Measurements from ENCODE around the gene ZNF502.

DNA sequence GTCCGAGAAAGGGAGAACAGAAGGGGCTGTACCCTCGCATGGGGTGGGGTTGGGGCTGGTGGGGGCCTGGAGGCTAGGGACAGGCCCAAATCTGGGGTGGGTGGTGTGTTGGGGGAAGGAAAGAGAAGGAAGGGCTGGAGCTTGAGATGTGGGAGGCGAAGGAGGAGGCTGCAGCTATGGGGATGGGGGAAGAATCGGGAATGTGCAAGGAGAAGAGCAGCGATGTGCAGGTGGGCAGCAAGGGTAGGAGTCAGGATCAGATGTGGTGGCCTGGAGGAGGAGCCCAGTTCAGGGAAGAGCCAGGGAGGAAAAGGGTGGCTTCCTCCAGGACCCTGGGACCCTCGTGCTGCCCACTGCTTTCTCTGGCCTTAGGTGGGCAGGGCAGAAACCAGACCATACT, 42.7 kb upstream of the ZNF502 start:
- TF ChIP-seq, protein P1, sequence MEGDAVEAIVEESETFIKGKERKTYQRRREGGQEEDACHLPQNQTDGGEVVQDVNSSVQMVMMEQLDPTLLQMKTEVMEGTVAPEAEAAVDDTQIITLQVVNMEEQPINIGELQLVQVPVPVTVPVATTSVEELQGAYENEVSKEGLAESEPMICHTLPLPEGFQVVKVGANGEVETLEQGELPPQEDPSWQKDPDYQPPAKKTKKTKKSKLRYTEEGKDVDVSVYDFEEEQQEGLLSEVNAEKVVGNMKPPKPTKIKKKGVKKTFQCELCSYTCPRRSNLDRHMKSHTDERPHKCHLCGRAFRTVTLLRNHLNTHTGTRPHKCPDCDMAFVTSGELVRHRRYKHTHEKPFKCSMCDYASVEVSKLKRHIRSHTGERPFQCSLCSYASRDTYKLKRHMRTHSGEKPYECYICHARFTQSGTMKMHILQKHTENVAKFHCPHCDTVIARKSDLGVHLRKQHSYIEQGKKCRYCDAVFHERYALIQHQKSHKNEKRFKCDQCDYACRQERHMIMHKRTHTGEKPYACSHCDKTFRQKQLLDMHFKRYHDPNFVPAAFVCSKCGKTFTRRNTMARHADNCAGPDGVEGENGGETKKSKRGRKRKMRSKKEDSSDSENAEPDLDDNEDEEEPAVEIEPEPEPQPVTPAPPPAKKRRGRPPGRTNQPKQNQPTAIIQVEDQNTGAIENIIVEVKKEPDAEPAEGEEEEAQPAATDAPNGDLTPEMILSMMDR (IDR thresholded peaks at IDR 0.05; ENCODE audit: poor library complexity), result no peak
- no peak for TF ChIP-seq EZH2 (IDR thresholded peaks at IDR 0.05; ENCODE audit: borderline replicate concordance)

Data from hepatocyte (in vitro differentiated cells).